GM06990 (cell line): ENCODE results near the gene NSG1.

Experiments
- DNase-seq: peaks from one replicate; pipeline ENCODE4 v3.0.0-alpha.2; 2011; ENCODE audit not compliant: insufficient read length; ENCODE audit errors: extremely low read depth
- H3K27me3 ChIP-seq: replicated peaks from 2 replicates; pipeline ENCODE4 v1.6.0; 2011; ENCODE audit warnings: low read length; ENCODE audit not compliant: control insufficient read depth, insufficient read depth
- H3K36me3 ChIP-seq: 2 replicates; pipeline ENCODE4 v1.5.1; 2011; ENCODE audit warnings: low read length; ENCODE audit not compliant: control insufficient read depth, insufficient read depth
- H3K4me3 ChIP-seq: replicated peaks from 2 replicates; pipeline ENCODE4 v1.5.1; 2011; ENCODE audit warnings: low read depth, mild to moderate bottlenecking, control low read depth, low read length
- CTCF ChIP-seq: IDR thresholded peaks from 2 replicates; pipeline ENCODE4 v1.5.1; 2011; ENCODE audit warnings: low read length, control low read depth, mild to moderate bottlenecking, inconsistent platforms; ENCODE audit not compliant: insufficient read depth, poor library complexity, severe bottlenecking

NSG1 gene

DNA sequence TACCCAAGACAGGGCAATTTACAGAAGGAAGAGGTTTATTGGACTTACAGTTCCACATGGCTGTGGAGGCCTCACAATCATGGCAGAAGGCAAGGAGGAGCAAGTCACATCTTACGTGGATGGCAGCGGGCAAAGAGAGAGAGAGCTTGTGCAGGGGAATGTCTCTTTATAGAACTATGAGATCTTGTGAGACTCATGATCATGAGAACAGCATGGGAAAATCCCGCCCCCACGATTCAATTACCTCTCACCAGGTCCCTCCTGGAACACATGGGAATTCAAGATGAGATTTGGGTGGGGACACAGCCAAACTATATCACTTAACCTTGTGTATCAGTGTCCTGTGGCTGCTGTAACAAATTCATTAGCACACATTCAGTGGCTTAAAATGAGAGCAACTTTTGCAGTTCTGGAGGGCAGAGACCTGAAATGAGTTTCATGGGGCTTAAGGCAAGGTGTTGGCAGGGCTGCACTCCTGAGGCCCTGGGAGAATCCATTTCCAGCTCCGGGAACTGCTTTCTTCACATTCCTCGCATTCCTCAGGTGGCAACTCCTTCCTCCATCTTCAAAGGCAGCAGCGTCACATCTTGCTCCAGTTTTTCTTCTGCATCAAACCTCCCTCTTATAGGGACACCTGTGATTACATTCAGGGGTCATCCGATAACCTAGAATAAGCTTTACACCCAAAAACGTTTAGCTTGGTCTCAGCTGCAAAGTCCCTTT lies 22.3 kb upstream of the NSG1 start:
- Histone ChIP-seq H3K27me3 (no peaks in the 10 kb centered on the region), H3K4me3 (no peak overlapping the region), H3K36me3 (no peaks in the 10 kb centered on the region)
- no peak for DNase-seq
- TF ChIP-seq CTCF, result no peak

DNA sequence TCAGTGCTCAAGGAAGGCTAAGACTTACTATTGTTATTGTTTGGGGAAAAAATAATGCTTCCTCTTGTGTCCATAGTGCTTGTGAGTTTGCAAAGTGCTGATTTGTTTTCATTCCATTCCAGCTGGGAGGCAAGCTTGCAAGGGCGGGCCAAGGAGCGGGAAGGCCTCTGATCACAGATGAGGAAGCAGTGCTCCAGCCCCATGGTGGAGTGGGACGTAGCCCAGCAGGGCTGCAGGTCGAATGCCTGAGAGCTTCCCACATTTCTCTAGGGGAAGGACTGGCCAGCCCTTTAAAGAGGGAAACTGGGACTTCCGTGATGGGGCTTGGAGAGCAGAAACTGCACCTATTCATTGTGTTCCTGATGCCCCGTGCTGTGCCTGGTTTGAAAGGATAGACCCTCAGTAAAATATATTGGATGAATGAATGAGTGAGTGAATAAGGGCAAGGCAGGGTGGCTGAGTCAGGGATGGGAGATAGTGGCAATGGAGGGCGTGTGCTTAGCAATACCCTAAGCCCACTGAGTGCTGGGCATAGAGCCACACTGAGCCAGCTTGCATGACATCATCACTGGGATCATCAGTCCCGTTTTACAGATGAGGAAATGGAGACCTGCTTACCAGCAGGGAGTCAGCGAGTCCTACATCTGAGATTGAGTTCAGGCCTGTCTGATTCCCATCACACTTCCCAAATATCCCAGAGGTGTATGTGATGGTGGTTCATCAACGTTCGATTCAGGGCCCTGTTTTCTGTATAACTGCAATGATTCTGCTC lies 17.9 kb upstream of the NSG1 start:
- Histone ChIP-seq H3K36me3 (no peaks in the 10 kb centered on the region), H3K4me3 (no peak overlapping the region), H3K27me3 (no peaks in the 10 kb centered on the region)
- TF ChIP-seq CTCF, result no peak
- no peak for DNase-seq

GRCh38 chr4:4374388-4375098 lies 12.4 kb upstream of the NSG1 start:
- no peaks in the 10 kb centered on the region for H3K36me3 ChIP-seq
- DNase-seq, result no peak
- H3K27me3 ChIP-seq, result no peaks in the 10 kb centered on the region
- no peak for TF ChIP-seq CTCF
- no peak overlapping the region for H3K4me3 ChIP-seq

DNA sequence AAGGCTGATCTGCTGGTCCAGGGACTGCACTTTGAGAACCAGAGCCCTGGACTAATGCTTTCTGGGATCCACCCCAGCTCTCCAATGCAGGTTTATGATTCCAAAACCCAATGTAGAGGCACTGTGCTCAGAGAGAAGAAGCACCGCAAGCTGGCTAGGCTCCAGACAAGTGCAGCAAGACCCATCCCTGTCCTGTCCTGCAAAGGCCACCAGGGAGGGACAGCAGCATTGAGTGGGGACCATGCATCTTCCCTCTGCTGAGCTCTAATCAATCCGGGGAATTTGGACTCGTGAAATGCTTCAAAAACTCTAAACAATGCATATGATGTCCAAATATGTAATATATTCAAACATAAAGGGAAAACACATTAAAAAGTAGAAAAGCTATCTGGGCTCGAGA lies 10.8 kb upstream of the NSG1 start:
- H3K27me3 ChIP-seq, result no peaks in the 10 kb centered on the region
- no peak overlapping the region for H3K4me3 ChIP-seq
- H3K36me3 ChIP-seq, result no peaks in the 10 kb centered on the region
- no peak for DNase-seq
- no peak for TF ChIP-seq CTCF

GRCh38 chr4:4377191-4377590 lies 9.7 kb upstream of the NSG1 start:
- no peak for TF ChIP-seq CTCF

More at GRCh38 chr4:4377191-4377590, 9.7 kb upstream of the NSG1 start:
- H3K4me3 ChIP-seq, result no peak overlapping the region
- H3K27me3 ChIP-seq, result no peaks in the 10 kb centered on the region
- no peaks in the 10 kb centered on the region for H3K36me3 ChIP-seq
- DNase-seq, result no peak
